ENCODE data around the gene MAP2K5.

- TF ChIP-seq, protein P1, sequence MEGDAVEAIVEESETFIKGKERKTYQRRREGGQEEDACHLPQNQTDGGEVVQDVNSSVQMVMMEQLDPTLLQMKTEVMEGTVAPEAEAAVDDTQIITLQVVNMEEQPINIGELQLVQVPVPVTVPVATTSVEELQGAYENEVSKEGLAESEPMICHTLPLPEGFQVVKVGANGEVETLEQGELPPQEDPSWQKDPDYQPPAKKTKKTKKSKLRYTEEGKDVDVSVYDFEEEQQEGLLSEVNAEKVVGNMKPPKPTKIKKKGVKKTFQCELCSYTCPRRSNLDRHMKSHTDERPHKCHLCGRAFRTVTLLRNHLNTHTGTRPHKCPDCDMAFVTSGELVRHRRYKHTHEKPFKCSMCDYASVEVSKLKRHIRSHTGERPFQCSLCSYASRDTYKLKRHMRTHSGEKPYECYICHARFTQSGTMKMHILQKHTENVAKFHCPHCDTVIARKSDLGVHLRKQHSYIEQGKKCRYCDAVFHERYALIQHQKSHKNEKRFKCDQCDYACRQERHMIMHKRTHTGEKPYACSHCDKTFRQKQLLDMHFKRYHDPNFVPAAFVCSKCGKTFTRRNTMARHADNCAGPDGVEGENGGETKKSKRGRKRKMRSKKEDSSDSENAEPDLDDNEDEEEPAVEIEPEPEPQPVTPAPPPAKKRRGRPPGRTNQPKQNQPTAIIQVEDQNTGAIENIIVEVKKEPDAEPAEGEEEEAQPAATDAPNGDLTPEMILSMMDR (IDR thresholded peaks at IDR 0.05; ENCODE audit: insufficient read depth, low read depth, low read length) = no peak
- peak; percentile 26 for TF ChIP-seq EZH2 (IDR thresholded peaks at IDR 0.05; ENCODE audit: insufficient read depth, low read length)
Observed at GRCh38 chr15:67824976-67825880, 282.7 kb downstream of the MAP2K5 start, which contains the start of gene SKOR1.

Data from astrocyte (in vitro differentiated cells and primary cell).